GM12891 (cell line): ENCODE measurements around the gene CUL4A.

Source experiments
- POLR2A ChIP-seq: IDR thresholded peaks from 2 replicates; pipeline ENCODE4 v1.6.1; 2011; ENCODE audit warnings: low read depth, low read length, control low read depth
- POLR2AphosphoS5 ChIP-seq: IDR thresholded peaks from 2 replicates; pipeline ENCODE4 v1.6.1; 2011; ENCODE audit warnings: low read depth, low read length, control low read depth
- POU2F2 ChIP-seq: IDR thresholded peaks from 2 replicates; pipeline ENCODE4 v1.6.1; 2011; ENCODE audit warnings: low read depth, mild to moderate bottlenecking, control low read depth, low read length, moderate library complexity
- SPI1 ChIP-seq: IDR thresholded peaks from 2 replicates; pipeline ENCODE4 v1.6.1; 2011; ENCODE audit warnings: low read depth, low read length, control low read depth
- TAF1 ChIP-seq: IDR thresholded peaks from 2 replicates; pipeline ENCODE4 v1.6.1; 2011; ENCODE audit warnings: low read depth, low read length, control low read depth

- TF ChIP-seq POLR2A, result no peak
- TF ChIP-seq POLR2AphosphoS5, result no peak
- TF ChIP-seq TAF1, result no peak
- TF ChIP-seq POU2F2, result no peak
- TF ChIP-seq SPI1, result no peak
Observed at GRCh38 chr13:113229161-113229560, 19.7 kb downstream of the CUL4A start.
